Calu3 (cell line): ENCODE measurements around the gene CD79A. TPM values are rescaled to one million over a fixed set of nuclear protein-coding genes. Genes with fewer than 3 reads are reported as not detected.

Experiments
- BruUV-seq: library from RNA; stranded (reverse); fragments of 400-500 nt; replicated peaks from 2 replicates; lab custom pipeline; 2021; lab: Mats Ljungman, UMichigan
- CTCF ChIA-PET: fragments of 300-600 bp; sonication (Branson Sonifier 250); formaldehyde crosslinking; loops from one replicate; lab custom pipeline; 2022; ENCODE audit warnings: antibody characterized with exemption; lab: Charles Lee
- DNase-seq: peaks from one replicate; pipeline ENCODE4 v3.0.0; 2022
- H3K27ac Mint-ChIP-seq: one replicate; pipeline ENCODE4 v1.8.0; 2022; ENCODE audit warnings: mixed read lengths; ENCODE audit not compliant: unreplicated experiment
- H3K27me3 Mint-ChIP-seq: one replicate; pipeline ENCODE4 v1.8.0; 2022; ENCODE audit warnings: mixed read lengths; ENCODE audit not compliant: unreplicated experiment
- H3K36me3 Mint-ChIP-seq: one replicate; pipeline ENCODE4 v1.8.0; 2022; ENCODE audit warnings: mild to moderate bottlenecking, moderate library complexity, mixed read lengths; ENCODE audit not compliant: insufficient read depth, unreplicated experiment
- H3K4me1 Mint-ChIP-seq: one replicate; pipeline ENCODE4 v1.8.0; 2022; ENCODE audit warnings: mild to moderate bottlenecking, low read depth, mixed read lengths; ENCODE audit not compliant: unreplicated experiment
- H3K4me3 Mint-ChIP-seq: one replicate; pipeline ENCODE4 v1.8.0; 2022; ENCODE audit warnings: mild to moderate bottlenecking, low read depth, moderate library complexity, mixed read lengths; ENCODE audit not compliant: unreplicated experiment
- H3K9me3 Mint-ChIP-seq: one replicate; pipeline ENCODE4 v1.8.0; 2022; ENCODE audit warnings: low read depth, mixed read lengths; ENCODE audit not compliant: unreplicated experiment
- CTCF ChIP-seq: fragments of 200-600 bp; IDR thresholded peaks from one replicate; pipeline ENCODE4 v1.8.0; 2022; ENCODE audit warnings: antibody characterized with exemption; ENCODE audit not compliant: unreplicated experiment
- intact Hi-C: fragments of 100-400 bp; cut with micrococcal nuclease; formaldehyde crosslinking; loops from one replicate; pipeline ENCODE4 v1.10.0; 2022; ENCODE audit not compliant: unreplicated experiment
- total RNA-seq: library from RNA; stranded (reverse); gene quantifications from 2 replicates; pipeline ENCODE4 v1.2.3, GENCODE V29; 2022

The CD79A gene
- total RNA-seq, 1 experiment from 2014 or later = 0.45 TPM

- intact Hi-C loops = no loop called here
- CTCF ChIA-PET = no interaction called here
- no peak for DNase-seq
- H3K36me3 Mint-ChIP-seq = peaks cover 24% of the 10 kb centered on the region
- BruUV-seq = no TSS peak
- no peaks in the 10 kb centered on the region for H3K9me3 Mint-ChIP-seq
- H3K27me3 Mint-ChIP-seq = no peaks in the 10 kb centered on the region
- H3K4me1 Mint-ChIP-seq = peaks cover 9% of the 10 kb centered on the region
- H3K4me3 Mint-ChIP-seq = no peak overlapping the region
- no peak for TF ChIP-seq CTCF
- H3K27ac Mint-ChIP-seq = peak overlapping the region; percentile 62
Measured at GRCh38 chr19:41910992-41911888, 34.2 kb downstream of the CD79A start.

DNA sequence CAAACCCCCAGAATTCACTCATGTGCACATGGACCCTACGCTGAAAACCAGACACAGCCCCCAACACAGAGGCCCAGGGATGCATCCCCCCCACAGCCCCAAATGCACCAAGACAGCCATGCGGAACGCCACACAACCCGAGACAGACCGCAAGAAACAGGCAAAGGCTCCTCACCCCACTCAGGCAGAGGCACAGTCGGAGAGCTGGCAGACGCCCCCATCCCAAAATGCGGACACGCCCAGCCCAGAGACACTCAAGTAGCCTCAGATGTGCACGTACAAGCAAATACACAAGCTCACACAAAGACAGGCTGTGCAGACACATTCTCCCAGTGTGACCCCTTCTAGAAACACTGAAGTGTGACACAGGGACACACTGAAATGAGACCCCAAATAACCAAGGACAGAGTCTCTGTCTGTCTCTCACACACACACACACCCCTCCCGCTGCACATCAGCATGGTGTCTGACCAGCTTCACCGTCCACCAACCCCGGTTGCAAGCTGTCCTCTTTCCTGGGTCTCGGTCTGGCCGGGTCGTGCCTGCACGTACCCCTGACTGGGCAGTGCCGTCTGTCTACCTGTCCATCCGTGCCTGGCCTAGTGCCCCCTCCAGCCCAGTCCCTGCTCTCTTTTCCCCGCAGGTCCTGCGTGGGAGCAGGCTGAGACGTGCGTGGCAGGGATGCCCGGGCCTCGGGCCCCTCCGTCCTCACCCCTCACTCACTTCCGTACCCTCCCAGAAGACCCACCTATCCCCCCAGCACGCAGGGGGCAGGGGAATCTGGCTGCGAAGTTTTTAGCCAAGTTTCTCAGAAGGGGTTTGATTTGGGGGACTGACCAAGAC is 35.0 kb downstream of the CD79A start:
- Mint-ChIP-seq H3K27ac (no peak overlapping the region), H3K9me3 (no peaks in the 10 kb centered on the region), H3K36me3 (peaks cover 15% of the 10 kb centered on the region), H3K27me3 (no peaks in the 10 kb centered on the region), H3K4me3 (no peak overlapping the region), H3K4me1 (peaks cover under 1% of the 10 kb centered on the region)
- CTCF ChIA-PET = no interaction called here
- TSS peak; percentile 44 for BruUV-seq
- no peak for DNase-seq
- TF ChIP-seq CTCF = no peak
- intact Hi-C loops = no loop called here

DNA sequence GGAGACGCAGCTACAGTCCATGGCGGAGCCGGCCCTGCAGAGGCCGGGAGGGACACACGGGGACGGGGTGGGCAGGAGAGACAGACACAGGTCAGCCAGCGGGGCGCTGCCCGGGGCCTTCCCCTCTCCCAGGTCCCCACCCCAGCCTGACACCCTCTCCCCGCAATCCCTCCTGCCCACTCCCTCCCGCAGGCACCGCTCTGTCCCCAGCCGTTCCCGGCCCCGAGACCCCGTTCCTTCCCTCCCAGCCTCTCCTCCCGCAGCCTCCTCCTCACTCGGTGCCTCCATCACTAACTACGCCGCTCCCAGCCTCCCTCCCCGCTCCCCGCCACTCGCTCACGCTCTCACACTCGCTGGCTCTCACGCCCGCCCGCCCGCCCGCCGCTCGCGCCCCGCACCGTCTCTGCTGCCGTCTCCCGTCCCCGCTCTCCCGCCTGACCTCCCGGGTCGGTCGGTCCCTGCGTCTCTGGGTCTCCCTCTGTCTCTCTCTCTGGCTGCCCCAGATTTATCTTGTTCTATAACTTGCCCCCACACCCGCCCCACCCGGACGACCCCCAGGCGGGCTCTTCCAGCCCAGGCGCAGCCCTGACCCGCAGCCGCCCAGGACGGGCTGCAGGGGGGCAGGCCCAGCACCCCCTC is 35.9 kb downstream of the CD79A start:
- DNase-seq = no peak
- no peaks in the 10 kb centered on the region for H3K9me3 Mint-ChIP-seq
- intact Hi-C loops = no loop called here
- H3K27me3 Mint-ChIP-seq = no peaks in the 10 kb centered on the region
- no peak for TF ChIP-seq CTCF
- BruUV-seq = no TSS peak
- peaks cover 11% of the 10 kb centered on the region for H3K36me3 Mint-ChIP-seq
- H3K4me1 Mint-ChIP-seq = no peaks in the 10 kb centered on the region
- CTCF ChIA-PET = no interaction called here
- H3K27ac Mint-ChIP-seq = no peak overlapping the region
- H3K4me3 Mint-ChIP-seq = no peak overlapping the region
